Amniotic epithelial cell (primary cell): ENCODE measurements around the gene TMEM217.
A peak's percentile ranks its signal among the peaks of the same experiment; 100 is the strongest.
"Not testable (repeated sequence)": the region's sequence is repeated elsewhere in the genome, so short reads cannot be mapped to it uniquely, and the experiment has no call there.

Experiments
- DNase-seq: peaks from one replicate; pipeline ENCODE4 v3.0.0-alpha.2; 2010; ENCODE audit warnings: low read depth

TMEM217 gene

GRCh38 chr6:37180610-37181009 is 77.3 kb downstream of the TMEM217 start:
- DNase-seq, result not testable (repeated sequence)

GRCh38 chr6:37180075-37180474 is 77.9 kb downstream of the TMEM217 start:
- DNase-seq, result no peak

GRCh38 chr6:37177935-37178517 is 79.9 kb downstream of the TMEM217 start:
- no peak for DNase-seq

GRCh38 chr6:37177077-37177934 is 80.6 kb downstream of the TMEM217 start:
- DNase-seq, result no peak

GRCh38 chr6:37176268-37177076 is 81.5 kb downstream of the TMEM217 start:
- no peak for DNase-seq

- DNase-seq, result no peak
These were observed 82.3 kb downstream of the TMEM217 start for GRCh38 chr6:37175332-37176267.

GRCh38 chr6:37174515-37175331 is 83.2 kb downstream of the TMEM217 start:
- DNase-seq, result no peak

GRCh38 chr6:37174196-37174514 is 83.8 kb downstream of the TMEM217 start:
- DNase-seq, result no peak

GRCh38 chr6:37173493-37174195 is 84.3 kb downstream of the TMEM217 start:
- peak; percentile 33 for DNase-seq

GRCh38 chr6:37172912-37173492 is 84.9 kb downstream of the TMEM217 start:
- no peak for DNase-seq

- peak; percentile 92 for DNase-seq
These were observed 85.8 kb downstream of the TMEM217 start for GRCh38 chr6:37171970-37172812.

- DNase-seq, result peak; percentile 68
These were observed 86.6 kb downstream of the TMEM217 start for GRCh38 chr6:37171201-37171969.

- peak; percentile 29 for DNase-seq
These were observed 87.4 kb downstream of the TMEM217 start for GRCh38 chr6:37170273-37171200.

GRCh38 chr6:37169496-37170272 is 88.3 kb downstream of the TMEM217 start, which contains the start of gene PIM1:
PIM1 (plus strand) TSS chr6:37170152; CDS start chr6:37170576, 424 bp downstream.
- peak; percentile 93 for DNase-seq

GRCh38 chr6:37168811-37169495 is 89.0 kb downstream of the TMEM217 start:
- DNase-seq, result no peak
